Measurements from ENCODE around the gene TMEM8B.

GRCh38 chr9:35909687-35910612 is 80.9 kb downstream of the TMEM8B start:
- no peak for TF ChIP-seq CTCF (IDR thresholded peaks at IDR 0.05)
- TF ChIP-seq POLR2A (IDR thresholded peaks at IDR 0.05) = no peak

Measured in lower leg skin (tissue), 3 donors.